ENCODE data around the gene B4GALT2. TPM values are rescaled to one million over a fixed set of nuclear protein-coding genes. Genes with fewer than 3 reads are reported as not detected.

B4GALT2 gene
- total RNA-seq, 1 experiment from 2014 or later = 31.5 TPM

DNA sequence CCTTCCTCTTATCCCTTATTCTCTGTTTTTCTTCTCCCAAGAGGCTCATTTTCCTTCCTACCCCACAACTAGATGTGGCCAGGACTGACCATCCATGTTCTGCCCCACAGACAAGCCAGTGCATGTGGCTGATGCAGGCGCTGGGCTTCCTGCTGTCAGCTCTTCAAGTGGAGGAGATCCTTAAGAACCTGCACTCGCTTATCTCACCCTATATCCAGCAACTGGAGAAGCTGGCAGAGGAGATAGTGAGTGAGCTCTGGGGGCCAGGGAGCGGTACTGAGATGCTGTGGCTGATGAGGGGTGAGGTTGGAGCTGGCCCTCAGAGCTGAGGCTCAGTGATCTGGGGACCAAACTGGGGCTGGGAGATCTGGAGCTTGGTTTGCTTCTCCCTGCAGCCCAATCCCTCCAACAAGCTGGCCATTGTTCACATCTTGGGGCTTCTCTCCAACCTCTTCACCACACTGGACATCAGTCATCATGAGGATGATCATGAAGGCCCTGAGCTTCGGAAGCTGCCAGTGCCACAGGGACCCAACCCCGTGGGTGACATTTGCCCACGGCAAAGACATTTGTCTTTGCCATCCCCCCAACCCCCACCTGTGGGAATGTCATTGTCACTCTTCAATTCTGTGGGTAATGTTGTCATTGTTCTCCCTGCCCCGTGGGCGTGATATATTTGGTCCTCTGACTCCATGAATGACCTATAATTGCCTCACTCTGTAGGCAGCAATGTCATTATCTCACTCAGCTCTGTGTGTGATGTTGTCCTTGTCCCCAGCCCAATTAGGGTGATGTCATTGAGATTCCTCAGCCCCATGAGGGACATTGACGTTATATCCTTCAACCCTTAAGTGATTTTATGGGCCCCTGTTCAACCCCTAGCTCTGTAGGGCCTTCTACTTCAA, 20.4 kb upstream of the B4GALT2 start:
- no peaks in the 10 kb centered on the region for H3K4me1 Mint-ChIP-seq (ENCODE audit: low read depth, unreplicated experiment)
- H3K27me3 Mint-ChIP-seq (ENCODE audit: insufficient read depth, unreplicated experiment) = no peaks in the 10 kb centered on the region
- no peak overlapping the region for H3K4me3 Mint-ChIP-seq (ENCODE audit: unreplicated experiment)
- POLR2A ChIA-PET = no interaction called here
- H3K27me3 ChIP-seq (replicated peaks; ENCODE audit: control insufficient read depth, insufficient read depth, low read length) = no peaks in the 10 kb centered on the region
- no peaks in the 10 kb centered on the region for H3K9me3 ChIP-seq
- H3K36me3 ChIP-seq (ENCODE audit: control insufficient read depth, insufficient read depth, low read length) = no peaks in the 10 kb centered on the region
- CTCF ChIA-PET = interaction anchor here (1.1 kb wide), 1 partner anchor 12 kb away, joined by 3 read pairs; the partner anchor contains the start of gene IPO13
- H3K36me3 Mint-ChIP-seq (ENCODE audit: insufficient read depth, unreplicated experiment) = no peaks in the 10 kb centered on the region
- H3K27ac Mint-ChIP-seq (ENCODE audit: unreplicated experiment) = no peak overlapping the region
- no peak overlapping the region for H3K4me3 ChIP-seq (ENCODE audit: low read depth, low read length)
- BruUV-seq (replicated peaks) = no TSS peak
- intact Hi-C loops (cut with micrococcal nuclease; ENCODE audit: unreplicated experiment) = no loop called here
- H3K4me1 ChIP-seq = no peaks in the 10 kb centered on the region
- TF ChIP-seq, protein P1, sequence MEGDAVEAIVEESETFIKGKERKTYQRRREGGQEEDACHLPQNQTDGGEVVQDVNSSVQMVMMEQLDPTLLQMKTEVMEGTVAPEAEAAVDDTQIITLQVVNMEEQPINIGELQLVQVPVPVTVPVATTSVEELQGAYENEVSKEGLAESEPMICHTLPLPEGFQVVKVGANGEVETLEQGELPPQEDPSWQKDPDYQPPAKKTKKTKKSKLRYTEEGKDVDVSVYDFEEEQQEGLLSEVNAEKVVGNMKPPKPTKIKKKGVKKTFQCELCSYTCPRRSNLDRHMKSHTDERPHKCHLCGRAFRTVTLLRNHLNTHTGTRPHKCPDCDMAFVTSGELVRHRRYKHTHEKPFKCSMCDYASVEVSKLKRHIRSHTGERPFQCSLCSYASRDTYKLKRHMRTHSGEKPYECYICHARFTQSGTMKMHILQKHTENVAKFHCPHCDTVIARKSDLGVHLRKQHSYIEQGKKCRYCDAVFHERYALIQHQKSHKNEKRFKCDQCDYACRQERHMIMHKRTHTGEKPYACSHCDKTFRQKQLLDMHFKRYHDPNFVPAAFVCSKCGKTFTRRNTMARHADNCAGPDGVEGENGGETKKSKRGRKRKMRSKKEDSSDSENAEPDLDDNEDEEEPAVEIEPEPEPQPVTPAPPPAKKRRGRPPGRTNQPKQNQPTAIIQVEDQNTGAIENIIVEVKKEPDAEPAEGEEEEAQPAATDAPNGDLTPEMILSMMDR (IDR thresholded peaks at IDR 0.05; ENCODE audit: insufficient read depth in 1 of 2, low read depth in 1 of 2, low read length in 1 of 2, severe bottlenecking in 1 of 2, unreplicated experiment in 1 of 2) = no peak
- no peaks in the 10 kb centered on the region for H3K9me3 Mint-ChIP-seq (ENCODE audit: unreplicated experiment)
- DNase-seq = no peak

DNA sequence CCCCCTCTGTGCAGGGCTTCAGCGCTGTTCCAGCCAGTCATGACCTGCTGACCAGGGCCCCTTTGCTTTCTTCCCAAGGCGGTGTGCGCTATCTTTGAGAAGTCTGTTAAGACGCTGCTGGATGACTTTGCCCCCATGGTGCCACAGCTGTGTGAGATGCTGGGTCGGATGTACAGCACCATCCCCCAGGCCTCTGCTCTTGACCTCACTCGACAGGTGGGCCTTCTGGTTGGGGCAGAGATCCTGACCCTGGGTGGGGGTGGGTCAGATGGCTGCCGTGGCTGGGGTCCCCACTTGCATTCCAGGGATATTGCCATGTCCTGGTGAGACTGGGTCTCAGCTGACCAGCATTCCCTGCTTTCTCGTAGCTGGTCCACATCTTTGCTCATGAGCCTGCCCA, 18.2 kb upstream of the B4GALT2 start:
- no peak for DNase-seq
- ChIA-PET POLR2A (no interaction called here), CTCF (no interaction called here)
- Mint-ChIP-seq H3K27me3 (ENCODE audit: insufficient read depth, unreplicated experiment) (no peaks in the 10 kb centered on the region), H3K4me1 (ENCODE audit: low read depth, unreplicated experiment) (no peaks in the 10 kb centered on the region), H3K36me3 (ENCODE audit: insufficient read depth, unreplicated experiment) (no peaks in the 10 kb centered on the region), H3K4me3 (ENCODE audit: unreplicated experiment) (no peak overlapping the region), H3K9me3 (ENCODE audit: unreplicated experiment) (no peaks in the 10 kb centered on the region), H3K27ac (ENCODE audit: unreplicated experiment) (no peak overlapping the region)
- intact Hi-C loops (cut with micrococcal nuclease; ENCODE audit: unreplicated experiment) = no loop called here
- no peaks in the 10 kb centered on the region for H3K27me3 ChIP-seq (replicated peaks; ENCODE audit: control insufficient read depth, insufficient read depth, low read length)
- H3K4me3 ChIP-seq (ENCODE audit: low read depth, low read length) = no peak overlapping the region
- no peaks in the 10 kb centered on the region for H3K9me3 ChIP-seq
- no TSS peak for BruUV-seq (replicated peaks)
- no peaks in the 10 kb centered on the region for H3K36me3 ChIP-seq (ENCODE audit: control insufficient read depth, insufficient read depth, low read length)
- H3K4me1 ChIP-seq = no peaks in the 10 kb centered on the region
- TF ChIP-seq, protein P1 (IDR thresholded peaks at IDR 0.05; ENCODE audit: insufficient read depth in 1 of 2, low read depth in 1 of 2, low read length in 1 of 2, severe bottlenecking in 1 of 2, unreplicated experiment in 1 of 2) = no peak

DNA sequence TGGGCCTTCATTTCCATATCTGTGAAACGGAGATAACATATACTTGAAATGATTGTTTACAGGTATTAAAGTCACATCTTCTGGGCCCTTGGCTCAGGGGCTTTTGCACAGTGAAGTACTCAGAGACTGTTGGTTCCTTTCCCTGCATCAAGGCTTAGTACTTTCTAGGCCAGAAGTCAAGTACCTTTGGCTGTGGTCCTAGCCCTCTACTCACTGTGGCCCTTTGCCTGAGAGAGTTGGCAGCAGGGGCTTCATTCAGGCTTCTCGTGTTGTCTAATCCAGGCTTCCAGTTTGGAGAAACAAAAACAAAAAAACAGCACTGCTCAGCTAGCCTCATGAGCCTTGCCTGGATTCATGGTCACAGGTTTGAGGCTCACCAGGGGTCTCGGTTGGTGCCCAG, 17.3 kb upstream of the B4GALT2 start:
- BruUV-seq (replicated peaks) = no TSS peak
- Histone ChIP-seq H3K27me3 (replicated peaks; ENCODE audit: control insufficient read depth, insufficient read depth, low read length) (no peaks in the 10 kb centered on the region), H3K9me3 (no peaks in the 10 kb centered on the region), H3K36me3 (ENCODE audit: control insufficient read depth, insufficient read depth, low read length) (no peaks in the 10 kb centered on the region), H3K4me3 (ENCODE audit: low read depth, low read length) (no peak overlapping the region), H3K4me1 (no peaks in the 10 kb centered on the region)
- TF ChIP-seq, protein P1 (IDR thresholded peaks at IDR 0.05; ENCODE audit: insufficient read depth in 1 of 2, low read depth in 1 of 2, low read length in 1 of 2, severe bottlenecking in 1 of 2, unreplicated experiment in 1 of 2) = no peak
- H3K4me3 Mint-ChIP-seq (ENCODE audit: unreplicated experiment) = no peak overlapping the region
- intact Hi-C loops (cut with micrococcal nuclease; ENCODE audit: unreplicated experiment) = no loop called here
- H3K27ac Mint-ChIP-seq (ENCODE audit: unreplicated experiment) = no peak overlapping the region
- ChIA-PET CTCF (no interaction called here), POLR2A (no interaction called here)
- no peaks in the 10 kb centered on the region for H3K27me3 Mint-ChIP-seq (ENCODE audit: insufficient read depth, unreplicated experiment)
- H3K36me3 Mint-ChIP-seq (ENCODE audit: insufficient read depth, unreplicated experiment) = no peaks in the 10 kb centered on the region
- no peak for DNase-seq
- H3K4me1 Mint-ChIP-seq (ENCODE audit: low read depth, unreplicated experiment) = no peaks in the 10 kb centered on the region
- no peaks in the 10 kb centered on the region for H3K9me3 Mint-ChIP-seq (ENCODE audit: unreplicated experiment)

Measured in Caco-2 (cell line).